NCI-H1092 treated with DMSO at 0.1 percent for 48 hours (cell line): Measurements from ENCODE around the gene FBXO44.

Source experiments
- DNase-seq: peaks from one replicate; lab custom pipeline; 2025; lab: John Stamatoyannopoulos, UW

The FBXO44 gene

GRCh38 chr1:11708554-11709350, 54.1 kb downstream of the FBXO44 start:
- no peak for DNase-seq

- no peak for DNase-seq
Measured at GRCh38 chr1:11711490-11711889, 56.8 kb downstream of the FBXO44 start.

GRCh38 chr1:11712285-11712684, 57.6 kb downstream of the FBXO44 start:
- DNase-seq: no peak
